Lower lobe of right lung (tissue), 2 donors: ENCODE measurements around the gene SOCS3. TPM values are rescaled to one million over a fixed set of nuclear protein-coding genes. Genes with fewer than 3 reads are reported as not detected.
A peak's percentile ranks its signal among the peaks of the same experiment; 100 is the strongest.

Source experiments
- ATAC-seq, 2 donors: fragments of 200-7000 bp; cut with Tn5 transposase; one replicate each; pipeline ENCODE4 v1.9.1; 2020 to 2022; ENCODE audit warnings: mild to moderate bottlenecking in 2 of 2, moderate library complexity in 2 of 2
- DNase-seq: peaks from one replicate; pipeline ENCODE4 v3.0.0-alpha.2; 2020
- H3K27ac ChIP-seq: fragments of 200-600 bp; one replicate; pipeline ENCODE4 v1.8.0; 2022
- H3K27me3 ChIP-seq: fragments of 200-600 bp; one replicate; pipeline ENCODE4 v1.8.0; 2022; ENCODE audit warnings: low read depth
- H3K36me3 ChIP-seq: fragments of 200-600 bp; one replicate; pipeline ENCODE4 v1.8.0; 2022; ENCODE audit warnings: mild to moderate bottlenecking
- H3K4me1 ChIP-seq: fragments of 200-600 bp; one replicate; pipeline ENCODE4 v1.8.0; 2022
- H3K4me3 ChIP-seq: fragments of 200-600 bp; one replicate; pipeline ENCODE4 v1.8.0; 2022; ENCODE audit warnings: mild to moderate bottlenecking
- H3K9me3 ChIP-seq: fragments of 200-600 bp; one replicate; pipeline ENCODE4 v1.8.0; 2022
- CTCF ChIP-seq: fragments of 200-600 bp; IDR thresholded peaks from one replicate; pipeline ENCODE4 v1.8.0; 2022; ENCODE audit warnings: antibody characterized with exemption, mild to moderate bottlenecking
- intact Hi-C: fragments of 100-400 bp; cut with DNase I; formaldehyde crosslinking; loops from one replicate; pipeline ENCODE4 v1.11.0; 2022
- total RNA-seq: library from RNA; stranded (reverse); fragmentation: NEBNext Ultra II Directional; extraction: Animal tissue kit (Norgen Biotek cat#: 25700); gene quantifications from one replicate; pipeline ENCODE4 v1.2.1, GENCODE V29; 2021
- donor health status: DM: no; HTN: yes; CAD: no; lungs with severe emphysema.

SOCS3 gene
- total RNA-seq, 1 donor from 2014 or later: 69.5 TPM

DNA sequence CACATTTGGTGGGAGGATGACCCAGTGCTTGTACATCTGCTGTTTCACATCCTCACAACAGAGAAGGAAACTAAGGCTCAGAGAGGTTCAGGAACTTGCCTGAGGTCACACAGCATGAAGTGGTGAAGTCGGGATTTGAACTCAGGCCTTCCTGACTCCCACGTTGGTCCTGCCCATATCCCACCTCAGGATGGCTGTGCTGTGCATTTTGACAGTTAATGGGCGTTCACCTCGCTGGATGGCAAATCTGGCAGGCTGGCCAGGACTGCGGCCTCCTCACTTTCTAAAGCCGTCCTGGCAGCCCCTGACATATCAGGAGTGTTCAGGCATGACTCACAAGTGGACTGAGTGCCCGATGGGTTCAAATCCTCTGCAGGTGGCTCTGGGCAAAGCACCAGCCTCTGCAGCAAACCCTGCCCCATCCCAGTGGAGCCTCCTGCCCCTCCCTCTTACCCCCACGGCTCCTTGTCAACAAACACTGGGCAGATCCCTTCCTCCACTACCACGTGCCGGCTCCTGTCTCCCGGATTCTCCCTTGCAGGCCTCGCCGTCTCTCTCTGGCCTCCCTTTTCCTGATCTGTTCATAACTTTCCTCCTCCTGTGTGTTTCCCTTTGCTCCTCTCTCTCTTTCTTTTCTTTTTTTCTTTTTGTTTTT lies 29.2 kb downstream of the SOCS3 start:
- H3K36me3 ChIP-seq: no peaks in the 10 kb centered on the region
- no peak for DNase-seq
- peak; percentile 56 to 59 for ATAC-seq
- H3K4me1 ChIP-seq: peaks cover 21% of the 10 kb centered on the region
- no peaks in the 10 kb centered on the region for H3K9me3 ChIP-seq
- H3K27ac ChIP-seq: no peak overlapping the region
- no peaks in the 10 kb centered on the region for H3K27me3 ChIP-seq
- no peak for TF ChIP-seq CTCF
- no peak overlapping the region for H3K4me3 ChIP-seq
- intact Hi-C loops: no loop called here

DNA sequence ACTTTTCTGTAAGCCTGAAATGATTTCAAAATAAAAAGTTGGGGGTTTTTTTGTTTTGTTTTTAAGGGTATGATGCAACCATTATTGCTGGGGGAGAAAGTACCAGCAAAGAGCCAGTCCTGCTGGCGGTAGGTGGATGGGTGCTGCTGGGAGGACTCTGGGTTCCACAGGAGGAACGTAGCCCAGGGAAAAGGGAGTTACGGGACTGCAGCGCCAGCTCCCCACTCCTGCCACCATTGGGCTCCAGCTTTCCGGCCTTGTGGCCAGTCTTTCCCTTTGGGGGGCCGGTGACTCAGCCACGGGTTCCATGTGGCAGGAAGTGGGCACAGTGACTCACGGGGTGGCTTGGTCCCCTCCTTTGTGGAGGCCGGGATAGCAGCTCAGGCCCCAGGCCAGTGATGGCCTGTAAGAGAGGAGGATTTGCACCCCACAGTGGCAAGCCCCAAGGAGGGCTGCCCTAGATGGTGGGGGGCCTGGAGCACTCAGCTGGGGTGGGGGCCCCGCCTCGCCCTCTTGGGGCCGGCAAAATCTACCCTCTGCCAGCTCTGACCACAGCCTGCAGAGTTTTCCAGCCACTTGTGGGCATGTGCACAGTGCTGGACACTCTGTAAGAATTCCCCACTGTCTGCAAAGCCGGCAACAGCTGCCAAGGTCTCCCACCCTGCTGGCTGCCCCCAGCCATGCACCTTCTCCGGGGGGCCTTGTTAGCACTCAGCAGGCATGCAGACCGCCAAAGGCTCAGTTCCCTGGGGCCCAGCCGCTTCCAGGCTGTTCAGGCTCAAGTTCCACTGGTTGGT lies 30.4 kb downstream of the SOCS3 start:
- TF ChIP-seq CTCF: no peak
- peaks cover 33% of the 10 kb centered on the region for H3K4me1 ChIP-seq
- H3K9me3 ChIP-seq: no peaks in the 10 kb centered on the region
- no peak overlapping the region for H3K27ac ChIP-seq
- H3K4me3 ChIP-seq: no peak overlapping the region
- ATAC-seq (peak in 1 of 2 donors; percentile 13), DNase-seq (no peak)
- no peaks in the 10 kb centered on the region for H3K27me3 ChIP-seq
- intact Hi-C loops: no loop called here
- H3K36me3 ChIP-seq: no peaks in the 10 kb centered on the region

GRCh38 chr17:78327880-78328279 lies 32.0 kb downstream of the SOCS3 start:
- Histone ChIP-seq H3K27me3 (no peaks in the 10 kb centered on the region), H3K4me1 (peaks cover 49% of the 10 kb centered on the region), H3K27ac (no peak overlapping the region), H3K9me3 (no peaks in the 10 kb centered on the region), H3K36me3 (no peaks in the 10 kb centered on the region), H3K4me3 (no peak overlapping the region)
- no peak for ATAC-seq
- no peak for DNase-seq
- no peak for TF ChIP-seq CTCF
- intact Hi-C loops: no loop called here

- H3K27me3 ChIP-seq: no peaks in the 10 kb centered on the region
- no peak for TF ChIP-seq CTCF
- H3K4me3 ChIP-seq: peak overlapping the region; percentile 10
These were observed 34.7 kb downstream of the SOCS3 start for GRCh38 chr17:78325076-78325687.

GRCh38 chr17:78324391-78325075 lies 35.3 kb downstream of the SOCS3 start:
- no peaks in the 10 kb centered on the region for H3K36me3 ChIP-seq

More at GRCh38 chr17:78325076-78325687, 34.7 kb downstream of the SOCS3 start:
- no peaks in the 10 kb centered on the region for H3K9me3 ChIP-seq
- ATAC-seq (peak; percentile 41 to 50), DNase-seq (no peak)
- H3K27ac ChIP-seq: peak overlapping the region; percentile 89
- intact Hi-C loops: no loop called here
- no peaks in the 10 kb centered on the region for H3K36me3 ChIP-seq
- H3K4me1 ChIP-seq: peaks cover 50% of the 10 kb centered on the region

More at GRCh38 chr17:78324391-78325075, 35.3 kb downstream of the SOCS3 start:
- peak; percentile 81 for DNase-seq
- no peaks in the 10 kb centered on the region for H3K9me3 ChIP-seq
- no peaks in the 10 kb centered on the region for H3K27me3 ChIP-seq
- H3K27ac ChIP-seq: peak overlapping the region; percentile 89
- H3K4me3 ChIP-seq: peak overlapping the region; percentile 10
- intact Hi-C loops: no loop called here
- no peak for TF ChIP-seq CTCF
- peak; percentile 82 to 89 for ATAC-seq
- H3K4me1 ChIP-seq: peaks cover 46% of the 10 kb centered on the region
